ENCODE measurements around the gene TLR5.

TLR5 gene

GRCh38 chr1:223146745-223147144, 3.7 kb upstream of the TLR5 start:
- FAIRE-seq, result no peak

DNA sequence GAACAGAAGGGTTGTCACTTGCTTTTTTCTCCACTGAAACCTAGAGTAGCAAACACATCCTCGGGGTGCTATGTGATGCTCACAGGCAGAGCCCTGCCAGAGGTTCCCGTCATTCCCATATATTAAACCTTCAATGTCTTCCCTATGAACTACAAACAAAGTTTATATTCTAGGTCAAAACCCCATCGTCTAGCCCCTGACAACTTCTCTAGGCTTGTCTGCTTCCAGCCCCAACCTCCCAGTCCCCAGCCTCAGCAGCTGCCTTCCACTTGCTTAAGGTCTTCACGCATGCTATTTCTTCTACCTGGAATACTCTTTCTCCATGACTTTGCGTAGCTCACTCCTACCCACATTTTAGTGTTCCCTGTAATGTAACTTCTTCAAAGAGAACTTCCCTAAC, 1.9 kb upstream of the TLR5 start:
- no peak for FAIRE-seq

GRCh38 chr1:223144431-223144830, 1.4 kb upstream of the TLR5 start:
- no peak for FAIRE-seq

GRCh38 chr1:223143537-223144248, 645 bp upstream of the TLR5 start:
- no peak for FAIRE-seq

- FAIRE-seq, result no peak
These were observed 779 bp downstream of the TLR5 start for GRCh38 chr1:223142269-223142668.

DNA sequence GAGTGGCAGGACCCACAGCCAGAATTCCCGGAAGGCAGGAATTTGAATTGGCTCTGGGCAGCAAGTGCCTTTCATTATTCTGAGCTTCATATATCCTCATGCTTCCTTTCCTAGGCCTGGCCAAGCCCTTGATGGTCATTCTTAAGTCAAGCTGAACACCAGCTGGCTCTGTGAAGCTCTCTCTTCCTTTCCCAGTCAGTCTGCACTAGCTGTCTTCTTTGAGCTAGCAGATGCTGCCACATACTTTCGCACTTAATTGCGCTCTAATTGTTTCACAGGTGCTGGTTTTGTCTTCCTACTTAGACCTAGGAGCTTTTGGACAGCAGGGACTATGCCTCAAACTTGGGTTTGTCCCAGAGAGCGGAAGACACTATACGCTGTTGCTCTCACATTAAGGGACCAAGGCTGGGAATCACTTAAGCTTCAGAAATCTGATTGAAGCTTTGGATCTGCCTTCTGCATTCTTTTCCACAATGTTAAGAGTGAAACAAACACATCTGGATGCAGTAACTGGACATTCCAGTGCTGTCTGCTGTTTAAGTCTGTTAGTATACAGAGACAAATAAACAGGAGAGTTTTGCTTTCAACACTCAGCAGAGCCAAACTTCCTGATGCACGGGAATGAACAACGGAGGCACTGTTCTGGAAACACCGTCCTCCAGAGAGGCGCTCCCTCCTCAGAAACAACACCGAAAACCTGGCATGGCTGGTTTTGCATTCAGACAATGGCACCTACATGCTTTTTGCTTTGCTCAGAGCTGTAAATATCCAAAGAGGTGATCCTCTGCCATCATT, 2.2 kb downstream of the TLR5 start:
- no peak for FAIRE-seq

DNA sequence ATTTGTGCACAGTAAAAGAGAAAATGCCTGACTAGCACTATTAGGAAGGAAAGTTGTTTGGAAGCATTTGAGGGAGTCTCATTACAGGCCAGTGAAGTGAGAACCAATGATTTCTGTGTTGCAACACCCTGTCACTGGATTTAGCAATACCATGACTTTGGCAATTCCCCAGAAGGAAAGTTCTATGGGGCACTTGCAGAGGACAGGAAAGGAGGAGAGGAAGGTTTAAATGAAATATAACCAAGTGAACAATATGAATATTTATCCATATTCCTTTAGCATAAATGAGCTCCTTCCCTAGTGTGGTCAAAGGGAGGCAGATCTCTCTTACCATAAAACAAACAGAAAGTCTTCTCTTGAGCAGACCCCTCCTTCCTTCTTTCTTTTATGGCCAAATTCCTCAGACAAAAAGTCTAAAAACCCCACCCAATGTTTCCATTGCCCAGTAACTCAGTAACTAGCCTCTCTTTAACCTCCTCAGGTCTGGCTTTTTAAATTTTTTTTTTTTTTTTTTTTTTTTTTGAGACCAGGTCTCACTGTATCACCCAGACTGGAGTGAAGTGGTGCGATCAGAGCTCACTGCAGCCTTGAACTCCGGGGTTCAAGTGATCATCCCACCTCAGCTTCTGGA, 5.5 kb downstream of the TLR5 start:
- no peak for FAIRE-seq

DNA sequence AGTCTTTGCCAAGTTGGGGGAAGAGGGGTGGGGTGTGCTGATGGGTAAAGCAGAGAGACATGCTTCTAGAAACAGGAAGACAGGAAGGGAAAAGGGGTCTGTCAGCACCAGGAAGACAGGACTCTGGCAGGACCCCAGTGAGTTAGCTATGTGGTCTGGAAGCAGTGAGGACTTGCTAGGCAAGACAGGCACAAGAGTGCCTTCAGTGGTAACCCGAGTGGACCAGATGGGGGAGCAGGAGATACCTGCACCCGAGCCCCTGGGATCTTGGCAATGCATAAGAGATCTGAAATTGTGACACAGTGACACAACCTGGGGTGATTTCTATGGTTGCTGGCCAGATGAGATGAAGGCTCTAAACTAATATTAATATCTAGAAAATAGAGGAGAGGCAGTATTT, 7.0 kb downstream of the TLR5 start:
- no peak for FAIRE-seq

DNA sequence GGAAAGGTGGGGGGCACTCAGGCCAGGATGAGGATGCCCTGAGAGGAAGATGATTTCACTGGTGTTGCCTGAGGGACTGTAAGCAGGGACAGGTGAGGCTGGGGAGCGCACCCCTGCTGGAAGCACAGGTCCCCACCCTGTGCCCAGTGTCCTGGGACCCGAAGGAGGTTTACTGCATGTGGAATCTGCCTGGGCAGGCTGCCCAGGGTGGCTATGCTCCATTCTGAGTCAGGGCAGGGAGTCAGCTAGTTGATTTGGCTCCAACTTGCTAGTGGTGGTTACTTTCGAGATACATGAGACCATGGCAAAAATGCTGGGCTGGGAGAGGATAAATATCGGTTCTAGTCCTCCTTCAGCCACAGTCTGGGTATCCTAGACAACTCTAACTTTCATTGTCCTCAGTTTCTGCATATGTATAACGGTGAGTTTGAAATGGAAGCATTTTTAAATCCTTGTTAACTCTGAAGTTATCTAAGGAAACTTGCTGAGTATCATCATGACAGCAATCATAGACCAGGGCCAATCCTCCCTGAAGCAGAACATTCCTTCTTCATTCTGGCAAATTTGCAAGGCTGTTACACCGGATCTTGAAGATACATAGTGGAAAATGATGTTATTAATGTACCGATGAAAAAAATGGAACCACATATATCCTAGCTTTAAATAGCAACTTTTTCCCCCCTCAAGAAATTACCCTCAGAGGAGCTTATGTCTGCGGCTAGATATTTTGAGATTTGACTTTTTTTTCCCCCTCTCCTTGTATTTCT, 7.7 kb downstream of the TLR5 start:
- FAIRE-seq, result no peak

- peak; percentile 89 for FAIRE-seq
These were observed 9.1 kb downstream of the TLR5 start for GRCh38 chr1:223133824-223134435.

DNA sequence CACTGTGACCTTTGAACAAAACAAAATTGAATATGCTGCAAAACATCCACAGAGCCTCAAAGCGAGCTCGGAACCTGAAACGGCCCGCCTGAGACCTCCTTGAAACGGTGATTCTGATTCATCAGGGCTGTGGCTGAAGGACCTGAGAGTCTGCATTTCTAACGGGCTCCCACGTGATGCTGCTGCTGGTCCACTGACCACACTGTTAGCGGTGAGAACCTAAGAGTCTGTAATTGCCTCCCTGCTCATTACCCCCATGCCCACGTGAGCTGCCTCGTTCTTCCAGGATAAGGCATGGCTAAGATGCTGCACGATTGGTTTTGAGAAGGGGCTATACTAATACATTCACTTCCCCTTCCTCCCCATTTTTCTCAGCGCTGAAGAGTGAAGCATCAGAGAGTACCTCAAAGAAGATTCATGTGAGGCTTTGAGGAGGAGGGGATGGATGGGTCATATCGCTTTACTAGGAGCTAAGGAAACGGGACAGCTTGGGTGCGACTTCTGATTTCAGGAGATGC, 9.7 kb downstream of the TLR5 start:
- no peak for FAIRE-seq

- no peak for FAIRE-seq
These were observed 13.7 kb downstream of the TLR5 start for GRCh38 chr1:223129229-223129901.

DNA sequence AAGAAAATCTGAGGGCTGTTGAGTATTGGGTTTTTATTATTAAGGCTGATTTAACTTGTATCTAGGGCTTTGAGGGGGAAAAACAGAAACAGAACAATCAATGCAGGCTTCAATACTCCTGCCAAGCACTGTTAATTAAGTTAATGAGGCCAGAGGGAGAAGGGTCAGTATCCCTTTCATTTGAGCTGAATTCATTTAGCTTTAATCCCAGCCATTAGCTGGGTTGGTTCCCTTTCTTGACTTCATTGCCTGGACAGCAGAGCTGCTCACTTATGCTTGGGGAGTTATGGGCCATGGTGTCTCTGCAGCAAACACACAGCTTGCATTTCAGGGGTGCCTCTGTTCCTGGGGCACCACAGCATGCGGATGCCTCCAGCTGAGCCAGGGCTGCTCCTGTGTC, 16.3 kb downstream of the TLR5 start:
- FAIRE-seq, result no peak

GRCh38 chr1:223125766-223126165, 17.3 kb downstream of the TLR5 start:
- FAIRE-seq, result no peak

DNA sequence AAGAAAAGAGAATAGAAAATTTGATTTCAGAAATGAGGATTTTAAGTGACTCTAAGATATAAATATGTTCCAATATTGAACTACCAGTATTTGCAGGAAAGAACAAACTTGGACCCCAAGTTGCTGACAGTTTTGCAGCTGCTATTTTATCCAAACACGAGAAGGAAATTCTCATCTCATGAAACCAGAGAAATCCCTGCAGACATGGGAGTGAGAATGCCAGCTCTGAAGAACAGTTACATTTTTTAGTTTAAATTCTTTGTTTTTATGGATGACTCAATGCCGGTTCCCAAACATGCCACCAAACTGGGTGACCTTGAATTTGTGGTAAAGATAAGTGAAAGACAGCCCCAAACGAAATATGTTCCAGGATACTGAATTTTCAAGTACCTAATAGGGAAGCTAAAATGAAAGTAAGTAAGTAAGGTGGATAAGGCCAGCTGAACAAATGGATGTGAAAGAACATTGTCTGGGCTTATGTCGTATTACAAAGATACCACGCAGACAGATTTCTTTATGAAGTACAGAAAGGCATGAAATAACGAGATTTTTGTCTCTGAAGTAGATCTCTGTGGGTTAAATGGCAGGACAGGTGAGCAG, 19.9 kb downstream of the TLR5 start:
- FAIRE-seq, result no peak

- FAIRE-seq, result no peak
These were observed 24.6 kb downstream of the TLR5 start for GRCh38 chr1:223118418-223118817.

- no peak for FAIRE-seq
These were observed 26.1 kb downstream of the TLR5 start for GRCh38 chr1:223116950-223117349.

DNA sequence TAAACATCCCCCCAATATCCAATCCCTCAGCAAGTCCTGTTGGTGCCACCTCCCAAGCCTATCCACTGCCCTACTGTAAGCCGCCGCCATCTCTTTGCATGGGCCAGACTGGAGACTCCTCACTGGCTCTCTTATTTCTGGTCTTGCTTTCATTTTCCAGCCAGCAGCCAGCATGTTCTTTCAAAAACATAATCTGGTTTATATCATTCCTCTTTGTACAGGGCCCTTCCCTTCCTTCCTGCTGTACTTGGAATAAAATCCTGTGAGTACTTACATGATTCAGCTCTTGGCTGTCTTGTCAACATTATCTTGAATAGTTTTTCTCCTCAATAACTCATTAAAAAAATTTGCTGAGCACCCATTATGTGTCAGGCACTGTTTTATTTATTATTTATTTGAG, 28.2 kb downstream of the TLR5 start:
- FAIRE-seq, result no peak

- no peak for FAIRE-seq
These were observed 32.1 kb downstream of the TLR5 start for GRCh38 chr1:223110952-223111351.

DNA sequence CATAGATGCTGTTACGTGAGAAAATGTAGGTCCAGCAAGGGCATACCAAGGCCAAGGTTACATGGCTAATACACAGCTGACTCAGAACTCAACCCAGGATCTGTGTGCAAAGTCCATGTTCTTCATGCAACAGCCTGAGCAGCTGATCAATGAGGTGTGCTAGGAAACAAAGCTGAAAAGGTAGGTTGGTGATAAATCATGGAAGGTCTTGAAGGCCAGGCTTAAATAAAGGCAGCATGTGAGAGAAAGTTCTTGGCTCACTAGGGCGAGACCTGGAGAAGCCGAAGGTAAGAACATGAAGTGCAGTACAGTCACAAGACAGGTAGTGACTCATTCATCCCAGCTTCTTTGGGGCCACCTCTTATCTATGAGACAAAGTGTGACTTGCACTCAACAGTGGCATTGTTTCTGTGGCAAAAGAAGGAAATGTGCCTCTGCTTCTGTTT, 33.4 kb downstream of the TLR5 start:
- no peak for FAIRE-seq

DNA sequence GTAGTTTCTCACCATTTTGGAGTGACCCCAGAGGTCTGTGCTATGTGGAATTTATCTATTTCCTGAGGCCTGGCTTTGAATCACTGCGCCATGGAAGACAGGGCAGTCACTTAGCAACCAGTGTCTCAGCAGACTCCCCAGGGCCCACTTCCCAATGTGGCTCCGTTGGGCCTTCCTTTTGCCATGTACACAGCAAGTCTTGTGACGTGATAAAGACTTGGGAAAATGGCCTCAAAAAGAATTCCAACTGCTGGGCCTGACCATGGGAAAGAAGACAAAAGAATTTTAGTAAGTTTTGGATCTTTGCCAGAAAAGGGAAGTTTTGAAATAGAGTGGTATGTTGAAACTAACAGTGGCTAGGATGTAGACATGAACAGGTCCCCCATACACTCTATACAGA, 36.2 kb downstream of the TLR5 start:
- no peak for FAIRE-seq

- FAIRE-seq, result no peak
These were observed 37.5 kb downstream of the TLR5 start for GRCh38 chr1:223105568-223105967.

All from TTC549 (cell line).